ENCODE measurements around the gene LMX1A.

- no peak for TF ChIP-seq POLR2AphosphoS5 (IDR thresholded peaks at IDR 0.05)
- no peak for TF ChIP-seq POLR2A (IDR thresholded peaks at IDR 0.05)
- TF ChIP-seq CTCF (IDR thresholded peaks at IDR 0.05) = no peak
- no peak for TF ChIP-seq EP300 (IDR thresholded peaks at IDR 0.05)
Measured at GRCh38 chr1:165288350-165289120, 68.0 kb downstream of the LMX1A start.

Data from gastroesophageal sphincter (tissue), 3 donors.